ENCODE results near the gene IZUMO2.
"Not testable (repeated sequence)": the region's sequence is repeated elsewhere in the genome, so short reads cannot be mapped to it uniquely, and the experiment has no call there.

Gene IZUMO2

DNA sequence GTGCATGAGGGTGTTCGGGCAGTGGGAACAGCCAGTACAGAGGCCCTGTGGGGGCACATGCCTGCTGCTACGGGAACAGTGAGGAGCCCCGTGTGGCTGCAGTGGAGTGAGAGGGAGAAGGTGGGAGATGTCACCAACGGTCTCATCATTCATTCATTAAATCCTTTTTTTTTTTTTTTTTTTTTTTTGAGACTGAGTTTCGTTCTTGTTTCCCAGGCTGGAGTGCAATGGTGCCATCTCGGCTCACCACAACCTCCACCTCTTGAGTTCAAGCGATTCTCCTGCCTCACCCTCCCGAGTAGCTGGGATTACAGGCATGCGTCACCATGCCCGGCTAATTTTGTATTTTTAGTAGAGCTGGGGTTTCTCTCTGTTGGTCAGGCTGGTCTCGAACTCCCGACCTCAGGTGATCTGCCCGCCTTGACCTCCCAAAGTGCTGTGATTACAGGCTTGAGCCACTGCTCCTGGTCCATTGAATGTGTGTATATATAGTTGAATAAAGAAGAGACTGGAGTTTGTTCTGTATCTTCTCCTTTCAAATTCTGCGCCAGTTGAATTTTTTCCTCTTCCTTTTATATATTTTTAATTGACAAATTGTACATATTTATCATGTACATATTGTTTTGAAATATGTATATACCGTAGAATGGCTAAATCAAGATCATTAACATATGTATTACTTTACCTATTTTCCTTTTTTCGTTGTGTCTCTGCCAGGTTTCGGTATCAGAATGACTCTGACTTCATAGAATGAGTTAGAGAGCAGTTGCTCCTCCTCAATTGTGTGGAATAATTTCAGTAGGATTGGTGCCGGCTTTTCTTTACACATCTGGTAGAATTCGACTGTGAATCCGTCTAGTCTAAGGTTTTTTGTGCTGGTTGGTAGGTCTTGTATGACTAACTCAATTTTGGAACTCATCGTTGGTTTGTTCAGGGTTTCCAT, 28.0 kb downstream of the IZUMO2 start:
- not testable (repeated sequence) for DNase-seq

DNA sequence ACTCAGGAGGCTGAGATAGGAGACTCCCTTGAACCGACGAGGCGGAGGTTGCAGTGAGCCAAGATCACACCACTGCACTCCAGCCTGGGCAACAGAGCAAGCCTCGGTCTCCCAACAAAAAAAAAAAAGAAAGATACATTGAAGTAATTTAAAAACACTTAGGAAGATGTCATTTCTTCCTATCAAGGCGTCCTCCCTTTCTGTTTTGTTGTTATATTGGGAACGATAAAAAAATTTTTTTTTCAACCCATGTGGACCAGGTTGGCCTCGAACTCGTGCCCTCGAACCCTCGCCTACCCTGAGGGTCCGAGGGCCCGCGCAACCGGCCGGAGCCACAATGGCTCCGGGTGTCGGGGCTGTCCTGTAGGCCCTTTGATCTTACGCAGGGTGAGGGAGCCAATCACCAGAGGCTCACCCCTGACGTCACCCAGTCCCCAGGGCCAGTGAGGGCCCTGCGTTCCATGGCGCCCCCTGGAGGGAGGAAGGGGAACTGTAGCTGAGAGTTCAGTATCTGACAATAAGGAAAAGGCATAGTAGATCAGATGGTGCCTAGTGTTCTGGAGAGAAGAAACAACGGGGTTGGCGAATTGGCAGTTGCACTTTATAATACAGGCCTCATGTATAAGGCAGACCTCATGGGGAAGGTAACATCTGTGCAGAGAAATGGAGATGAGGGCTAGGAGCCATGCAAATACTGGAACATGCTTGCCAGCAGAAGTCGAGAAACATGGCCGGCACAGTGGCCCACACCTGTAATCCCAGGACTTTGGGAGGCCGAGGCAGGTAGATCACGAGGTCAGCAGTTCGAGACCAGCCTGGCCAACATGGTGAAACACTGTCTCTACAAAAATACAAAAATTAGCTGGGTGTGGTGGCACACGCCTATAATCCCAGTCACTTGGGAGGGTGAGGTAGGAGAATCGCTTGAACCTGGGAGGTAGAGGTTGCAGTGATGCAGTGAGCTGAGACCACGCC, 29.3 kb downstream of the IZUMO2 start:
- not testable (repeated sequence) for DNase-seq

DNA sequence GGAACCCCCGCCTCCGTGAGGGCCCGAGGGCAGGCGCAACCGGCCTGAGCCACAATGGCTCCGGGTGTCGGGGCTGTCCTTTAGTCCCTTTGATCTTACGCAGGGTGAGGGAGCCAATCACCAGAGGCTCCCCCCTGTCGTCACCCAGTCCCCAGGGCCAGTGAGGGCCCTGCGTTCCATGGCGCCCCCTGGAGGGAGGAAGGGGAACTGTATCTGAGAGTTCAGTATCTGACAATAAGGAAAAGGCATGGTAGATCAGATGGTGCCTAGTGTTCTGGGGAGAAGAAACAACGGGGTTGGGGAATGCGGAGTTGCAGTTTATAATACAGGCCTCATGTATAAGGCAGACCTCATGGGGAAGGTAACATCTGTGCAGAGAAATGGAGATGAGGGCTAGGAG, 59.1 kb downstream of the IZUMO2 start:
- not testable (repeated sequence) for DNase-seq

DNA sequence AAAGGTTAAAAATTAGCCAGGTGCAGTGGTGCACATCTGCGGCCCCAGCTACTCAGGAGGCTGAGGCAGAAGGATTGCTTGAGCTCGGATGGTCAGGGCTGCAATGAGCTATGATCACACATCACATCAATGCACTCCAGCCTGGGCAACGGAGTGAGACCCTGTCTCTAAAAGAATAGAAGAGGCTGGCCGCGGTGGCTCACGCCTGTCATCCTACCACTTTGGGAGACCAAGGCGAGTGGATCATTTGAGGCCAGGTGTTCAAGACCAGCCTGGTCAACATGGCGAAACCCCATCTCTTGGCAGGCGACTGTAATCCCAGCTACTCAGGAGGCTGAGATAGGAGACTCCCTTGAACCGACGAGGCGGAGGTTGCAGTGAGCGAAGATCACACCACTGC, 59.7 kb downstream of the IZUMO2 start:
- not testable (repeated sequence) for DNase-seq

All from CD4-positive, alpha-beta T cell treated with Interleukin-17A for 1 hour (primary cell).